ENCODE measurements around the gene EHMT1.

DNA sequence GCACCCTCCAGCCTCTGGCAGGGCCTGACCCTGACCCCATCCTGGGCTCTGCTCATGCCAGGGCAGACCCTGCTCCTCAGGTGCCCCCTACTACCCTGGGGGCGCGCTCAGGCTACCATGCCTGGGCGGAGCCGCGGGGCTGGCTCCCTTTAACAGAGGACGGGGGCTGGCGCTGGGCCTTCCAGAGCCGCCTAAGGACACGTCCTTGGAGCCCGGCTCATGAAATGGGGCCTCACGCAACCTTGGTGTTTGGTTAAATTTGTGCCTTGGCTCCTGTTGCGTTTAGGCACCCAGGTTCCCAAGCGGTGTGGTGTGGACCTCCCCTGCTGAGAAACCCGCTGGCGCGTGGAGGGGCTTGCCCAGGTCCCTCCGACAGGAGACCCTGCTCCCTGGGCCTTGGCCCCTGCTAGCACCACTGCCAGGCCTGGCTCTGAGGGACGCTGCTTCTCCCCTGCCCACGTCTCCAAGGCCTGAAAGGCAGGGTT lies 3.4 kb upstream of the EHMT1 start:
- TF ChIP-seq ZNF384 (IDR thresholded peaks at IDR 0.05) (no peak), SUZ12 (IDR thresholded peaks at IDR 0.05) (no peak), ARNT (IDR thresholded peaks at IDR 0.05) (no peak), BHLHE40 (IDR thresholded peaks at IDR 0.05; ENCODE audit: borderline replicate concordance) (no peak), FOXM1 (IDR thresholded peaks at IDR 0.05; ENCODE audit: borderline replicate concordance) (no peak), FOXK2 (IDR thresholded peaks at IDR 0.05) (no peak), TARDBP (IDR thresholded peaks at IDR 0.05) (no peak), SP1 (IDR thresholded peaks at IDR 0.05) (no peak), HDGF (IDR thresholded peaks at IDR 0.05; ENCODE audit: borderline replicate concordance) (no peak), NFRKB (IDR thresholded peaks at IDR 0.05) (no peak), FOXA1 (IDR thresholded peaks at IDR 0.05) (no peak), L3MBTL2 (conservative IDR thresholded peaks at IDR 0.05) (no peak), ELF4 (IDR thresholded peaks at IDR 0.05) (no peak)
- TF ChIP-seq, protein P1, sequence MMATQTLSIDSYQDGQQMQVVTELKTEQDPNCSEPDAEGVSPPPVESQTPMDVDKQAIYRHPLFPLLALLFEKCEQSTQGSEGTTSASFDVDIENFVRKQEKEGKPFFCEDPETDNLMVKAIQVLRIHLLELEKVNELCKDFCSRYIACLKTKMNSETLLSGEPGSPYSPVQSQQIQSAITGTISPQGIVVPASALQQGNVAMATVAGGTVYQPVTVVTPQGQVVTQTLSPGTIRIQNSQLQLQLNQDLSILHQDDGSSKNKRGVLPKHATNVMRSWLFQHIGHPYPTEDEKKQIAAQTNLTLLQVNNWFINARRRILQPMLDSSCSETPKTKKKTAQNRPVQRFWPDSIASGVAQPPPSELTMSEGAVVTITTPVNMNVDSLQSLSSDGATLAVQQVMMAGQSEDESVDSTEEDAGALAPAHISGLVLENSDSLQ (IDR thresholded peaks at IDR 0.05): no peak

Measured in HEK293T (cell line).